HEK293 (cell line): Measurements from ENCODE around the gene MYLK4.

Source experiments
- CTCF ChIA-PET: fragments of 350-600 bp; formaldehyde crosslinking; extraction: SDS; loops from one replicate; lab custom pipeline; 2021; ENCODE audit warnings: antibody characterized with exemption; lab: Yijun Ruan, JAX
- POLR2A ChIA-PET: fragments of 300-600 bp; formaldehyde crosslinking; extraction: SDS; loops from one replicate; lab custom pipeline; 2020; ENCODE audit warnings: antibody characterized with exemption, inconsistent platforms; lab: Yijun Ruan, JAX
- H3K27ac ChIP-seq: fragments of 200-500 bp; sonication (Bioruptor generic); 2 replicates; pipeline ENCODE4 v1.5.1; 2014; ENCODE audit warnings: low read depth, low read length, control low read depth, inconsistent platforms; ENCODE audit errors: extremely low read depth
- H3K36me3 ChIP-seq, 2 experiments: fragments of 200-500 bp in 1 of 2; sonication (Bioruptor generic) in 1 of 2; 1 replicate in 1 of 2; 2 replicates in 1 of 2; pipeline ENCODE4 v1.5.1; 2014 to 2017; ENCODE audit warnings: inconsistent platforms in 2 of 2, low read length in 2 of 2; ENCODE audit not compliant: control insufficient read depth in 2 of 2, insufficient read depth in 1 of 2
- H3K4me1 ChIP-seq: fragments of 200-500 bp; sonication (Bioruptor generic); 2 replicates; pipeline ENCODE4 v1.5.1; 2014; ENCODE audit warnings: mild to moderate bottlenecking, low read length, inconsistent platforms; ENCODE audit not compliant: control insufficient read depth, insufficient read depth
- H3K4me3 ChIP-seq: 2 replicates; pipeline ENCODE4 v1.5.1; 2011; ENCODE audit warnings: low read depth, mild to moderate bottlenecking, control low read depth, low read length, moderate library complexity
- H3K9me3 ChIP-seq: fragments of 200-500 bp; sonication (Bioruptor generic); 2 replicates; pipeline ENCODE4 v1.5.1; 2014; ENCODE audit warnings: low read depth, low read length, inconsistent platforms; ENCODE audit not compliant: control insufficient read depth, insufficient read depth
- BCL11B ChIP-seq: fragments of 450-650 bp; formaldehyde crosslinking; IDR thresholded peaks from 2 replicates; pipeline ENCODE4 v1.5.1; 2016; ENCODE audit warnings: low read depth, missing biosample characterization, missing genetic modification characterization
- TRIM28 ChIP-seq: IDR thresholded peaks from 2 replicates; pipeline ENCODE4 v1.6.1; 2011; ENCODE audit warnings: low read length, control low read depth, borderline replicate concordance
- TSHZ1 ChIP-seq: fragments of 450-650 bp; formaldehyde crosslinking; IDR thresholded peaks from 2 replicates; pipeline ENCODE4 v1.5.1; 2016; ENCODE audit warnings: missing biosample characterization, missing genetic modification characterization, borderline replicate concordance
- YY1 ChIP-seq: fragments of 450-650 bp; formaldehyde crosslinking; IDR thresholded peaks from 2 replicates; pipeline ENCODE4 v1.5.1; 2018; ENCODE audit warnings: missing biosample characterization, missing genetic modification characterization
- ZBTB26 ChIP-seq: fragments of 450-650 bp; formaldehyde crosslinking; optimal IDR thresholded peaks from 2 replicates; pipeline ENCODE3; 2016; ENCODE audit warnings: missing biosample characterization, mild to moderate bottlenecking, missing genetic modification characterization
- ZBTB48 ChIP-seq: fragments of 450-650 bp; formaldehyde crosslinking; IDR thresholded peaks from 2 replicates; pipeline ENCODE4 v1.5.1; 2016; ENCODE audit warnings: missing biosample characterization, missing genetic modification characterization
- ZBTB49 ChIP-seq: fragments of 450-650 bp; formaldehyde crosslinking; IDR thresholded peaks from 2 replicates; pipeline ENCODE4 v1.5.1; 2016; ENCODE audit warnings: missing biosample characterization, missing genetic modification characterization, low read depth
- ZNF169 ChIP-seq: fragments of 450-650 bp; formaldehyde crosslinking; IDR thresholded peaks from 2 replicates; pipeline ENCODE4 v1.5.1; 2016; ENCODE audit warnings: missing biosample characterization, missing genetic modification characterization
- ZNF174 ChIP-seq: fragments of 450-650 bp; formaldehyde crosslinking; IDR thresholded peaks from 2 replicates; pipeline ENCODE4 v1.5.0; 2017; ENCODE audit warnings: missing biosample characterization, mild to moderate bottlenecking, missing genetic modification characterization
- ZNF184 ChIP-seq: fragments of 450-650 bp; IDR thresholded peaks from 2 replicates; pipeline ENCODE4 v1.5.1; 2018; ENCODE audit warnings: missing biosample characterization, mild to moderate bottlenecking, missing genetic modification characterization
- ZNF354C ChIP-seq: fragments of 450-650 bp; formaldehyde crosslinking; IDR thresholded peaks from 2 replicates; pipeline ENCODE4 v1.5.1; 2016; ENCODE audit warnings: missing biosample characterization, missing genetic modification characterization, low read depth, borderline replicate concordance
- ZNF488 ChIP-seq: fragments of 450-650 bp; formaldehyde crosslinking; IDR thresholded peaks from 2 replicates; pipeline ENCODE4 v1.5.1; 2016; ENCODE audit warnings: missing biosample characterization, missing genetic modification characterization
- ZNF639 ChIP-seq: fragments of 450-650 bp; formaldehyde crosslinking; IDR thresholded peaks from 2 replicates; pipeline ENCODE4 v1.5.1; 2016; ENCODE audit warnings: missing biosample characterization, missing genetic modification characterization
- ZNF645 ChIP-seq: fragments of 450-650 bp; formaldehyde crosslinking; IDR thresholded peaks from 2 replicates; pipeline ENCODE4; 2016; ENCODE audit warnings: missing biosample characterization, missing genetic modification characterization

MYLK4 gene

GRCh38 chr6:2655844-2656433 lies 94.8 kb downstream of the MYLK4 start:
- POLR2A ChIA-PET, result no interaction called here
- H3K4me3 ChIP-seq, result no peak overlapping the region
- H3K27ac ChIP-seq, result no peak overlapping the region
- 0 out of 2 replicates have a peak, but pooled peaks cover 2% of the 10 kb centered on the region for H3K4me1 ChIP-seq
- CTCF ChIA-PET, result interaction anchor here (0.9 kb wide), 1 partner anchor 306 kb away, joined by 3 read pairs; no protein-coding TSS in a partner anchor
- H3K9me3 ChIP-seq, result no peaks in the 10 kb centered on the region; the same call in 1 of the 2 replicates
- no peak for TF ChIP-seq ZBTB48 (tag by site-specific recombination)
- TF ChIP-seq ZNF354C (tag by site-specific recombination), result no peak
- no peak for TF ChIP-seq ZNF174 (tag by site-specific recombination)
- TF ChIP-seq ZNF645 (tag by site-specific recombination), result no peak
- no peak for TF ChIP-seq ZBTB26 (tag by site-specific recombination)
- no peak for TF ChIP-seq ZNF184
- TF ChIP-seq BCL11B, result no peak
- TF ChIP-seq YY1 (tag by site-specific recombination), result no peak
- TF ChIP-seq ZNF169 (tag by site-specific recombination), result no peak
- TF ChIP-seq ZBTB49, result no peak
- no peak for TF ChIP-seq TSHZ1 (tag by site-specific recombination)
- no peak for TF ChIP-seq ZNF639 (tag by site-specific recombination)
- no peak for TF ChIP-seq TRIM28
- TF ChIP-seq ZNF488 (tag by site-specific recombination), result no peak
- H3K36me3 ChIP-seq, result no peaks in the 10 kb centered on the region
